IPS DF 4.7 (cell line): ENCODE data around the gene ACSL1.
"Not testable (repeated sequence)": the region's sequence is repeated elsewhere in the genome, so short reads cannot be mapped to it uniquely, and the experiment has no call there.

Experiments
- DNase-seq: peaks from one replicate; pipeline ENCODE4 v3.0.0-alpha.2; 2013; ENCODE audit warnings: low spot score; ENCODE audit errors: extremely low read depth

ACSL1 gene

GRCh38 chr4:184839075-184839399 is 13.3 kb upstream of the ACSL1 start:
- not testable (repeated sequence) for DNase-seq

DNA sequence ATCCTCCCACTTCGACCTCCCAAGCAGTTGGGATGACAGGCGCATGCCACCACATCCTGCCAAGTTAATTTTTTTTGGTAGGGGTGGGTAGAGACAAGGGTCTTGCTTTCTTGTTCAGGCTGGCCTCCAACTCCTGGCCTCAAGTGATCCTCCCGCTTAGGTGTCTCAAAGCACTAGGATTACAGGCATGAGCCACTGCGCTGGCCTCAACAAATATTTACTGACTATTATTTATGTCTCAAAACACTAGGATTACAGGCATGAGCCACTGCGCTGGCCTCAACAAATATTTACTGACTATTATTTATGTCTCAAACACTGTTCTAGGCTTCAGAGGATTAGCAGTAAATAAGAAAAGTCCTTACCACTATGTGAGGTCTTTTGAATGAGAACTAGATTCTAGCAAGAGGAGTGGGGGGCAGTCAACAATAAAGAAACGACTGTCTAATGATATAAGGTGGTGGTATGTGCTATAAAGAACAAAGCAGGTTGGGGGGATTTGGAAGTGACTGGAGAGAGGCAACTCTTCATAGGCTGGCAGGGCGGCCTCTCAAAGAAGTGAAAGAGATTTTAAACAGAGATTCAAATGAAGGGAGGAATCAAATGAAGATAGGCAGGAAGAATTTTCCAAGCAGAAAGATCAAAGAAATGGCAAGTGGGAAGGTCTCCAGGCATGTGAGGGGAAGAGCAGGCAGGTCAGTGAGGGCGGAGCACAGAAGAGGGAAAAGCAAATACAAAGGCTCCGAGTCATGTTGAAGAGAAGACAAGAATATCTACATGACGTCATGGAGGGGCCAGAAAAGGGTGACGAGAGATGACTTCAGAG is 12.7 kb upstream of the ACSL1 start:
- no peak for DNase-seq

DNA sequence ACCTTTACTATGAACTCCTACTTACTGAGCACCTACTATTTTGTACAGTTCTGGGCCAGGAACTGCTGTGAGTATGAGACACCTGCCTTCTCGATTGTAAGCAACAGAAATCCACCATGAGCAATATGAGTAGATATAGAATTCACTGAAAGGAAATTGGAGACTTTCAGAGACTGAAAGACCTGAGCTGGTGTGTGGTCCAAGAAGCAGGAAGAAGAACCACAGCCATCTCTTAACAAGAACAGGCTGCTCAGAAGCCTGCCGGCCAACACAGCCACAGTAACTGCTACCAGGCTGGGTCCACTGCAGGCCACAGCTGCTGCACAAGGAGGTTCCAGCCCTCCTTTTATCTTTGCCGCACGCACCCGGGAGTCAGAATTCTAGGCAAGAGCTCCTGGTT is 10.8 kb upstream of the ACSL1 start:
- DNase-seq: no peak

DNA sequence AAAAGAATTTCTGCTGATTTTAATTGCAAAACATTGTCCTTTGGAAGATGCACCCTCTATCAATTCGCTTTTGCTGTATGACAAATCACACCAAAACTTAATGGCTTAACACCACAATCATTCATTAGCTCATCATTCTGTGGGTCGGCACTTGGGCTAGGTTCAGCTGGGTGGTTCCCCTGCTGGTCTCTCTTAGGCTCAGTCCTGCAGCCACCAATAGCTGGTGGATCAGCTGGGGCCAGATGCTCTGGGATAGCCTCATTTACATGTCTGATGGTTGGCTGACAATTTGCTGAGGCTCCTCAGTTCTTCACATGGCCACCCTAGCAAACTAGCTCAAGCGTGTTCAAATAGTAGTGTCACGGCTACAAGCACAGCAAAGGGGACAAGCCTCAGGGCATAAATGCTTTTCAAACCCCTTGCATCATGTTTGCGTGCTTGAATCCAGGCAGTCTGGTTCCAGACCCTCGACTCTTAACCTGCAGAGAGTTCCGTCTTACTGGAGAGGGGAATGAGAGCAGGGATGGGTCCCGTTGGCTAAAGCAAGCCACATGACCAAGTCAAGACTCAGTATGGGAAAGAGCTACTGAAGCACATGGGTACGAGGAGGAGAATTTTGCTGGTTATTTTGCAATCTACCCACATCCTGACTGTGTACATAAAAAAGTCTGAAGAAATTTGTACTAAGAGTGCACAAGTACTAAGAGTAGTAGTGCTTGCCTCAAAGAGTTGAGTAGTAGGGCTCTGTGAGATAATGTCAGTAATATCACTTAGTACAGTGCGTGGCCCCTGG is 7.5 kb upstream of the ACSL1 start:
- DNase-seq: no peak

GRCh38 chr4:184831153-184831552 is 5.4 kb upstream of the ACSL1 start:
- DNase-seq: no peak

- DNase-seq: no peak
Observed at GRCh38 chr4:184826691-184827270, 1.0 kb upstream of the ACSL1 start.

GRCh38 chr4:184825141-184825895 is 450 bp downstream of the ACSL1 start:
- DNase-seq: no peak

GRCh38 chr4:184824776-184825084 is 1.0 kb downstream of the ACSL1 start:
- no peak for DNase-seq

DNA sequence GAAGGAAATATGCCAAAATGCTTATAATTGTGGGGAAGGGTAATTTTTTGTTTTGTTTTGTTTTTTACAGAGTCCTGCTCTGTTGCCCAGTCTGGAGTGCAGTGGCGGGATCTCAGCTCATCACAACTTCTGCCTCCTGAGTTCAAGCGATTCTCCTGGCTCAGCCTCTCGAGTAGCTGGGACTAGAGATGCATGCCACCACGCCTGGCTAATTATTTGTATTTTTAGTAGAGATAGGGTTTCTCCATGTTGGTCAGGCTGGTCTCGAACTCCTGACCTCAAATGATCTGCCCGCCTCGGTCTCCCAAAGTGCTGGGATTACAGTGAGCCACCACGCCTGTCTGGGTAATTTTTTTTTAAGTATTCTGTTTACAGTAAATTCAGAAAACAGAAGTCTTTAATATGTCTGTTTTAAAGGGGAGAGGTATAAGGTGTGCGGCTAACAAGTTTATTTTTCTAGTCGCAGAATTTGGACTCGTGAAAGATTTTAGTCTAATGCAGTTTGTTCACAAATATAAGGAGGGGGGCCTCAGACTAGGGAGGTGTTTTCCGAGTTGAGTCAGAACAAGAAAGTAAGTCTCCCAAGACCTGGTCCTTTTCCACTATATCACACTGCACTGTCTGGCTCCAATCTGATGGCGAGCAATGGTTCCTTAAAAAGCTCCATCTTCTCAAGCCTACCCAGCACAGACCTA is 1.5 kb downstream of the ACSL1 start:
- no peak for DNase-seq

GRCh38 chr4:184823014-184823413 is 2.8 kb downstream of the ACSL1 start:
- no peak for DNase-seq

GRCh38 chr4:184822356-184822755 is 3.4 kb downstream of the ACSL1 start:
- no peak for DNase-seq

DNA sequence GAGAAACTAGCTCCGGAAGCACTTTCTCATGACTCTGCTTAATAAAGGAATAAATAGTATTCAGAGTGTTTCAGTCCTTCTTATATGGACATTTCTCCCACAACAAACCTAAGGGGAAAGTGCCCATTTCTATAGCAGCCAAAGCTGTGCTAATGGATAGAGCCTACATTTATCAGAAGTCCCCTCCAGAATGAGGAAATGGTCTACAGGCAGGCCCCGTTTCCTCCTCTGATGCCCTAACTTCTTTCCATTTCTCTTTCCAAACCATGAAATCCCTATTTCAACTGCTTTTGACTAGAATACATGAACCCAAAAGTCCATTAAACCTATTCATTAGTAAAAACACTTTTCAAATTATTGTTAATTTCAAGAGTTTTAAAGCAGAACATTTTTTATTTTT is 4.5 kb downstream of the ACSL1 start:
- DNase-seq: no peak

DNA sequence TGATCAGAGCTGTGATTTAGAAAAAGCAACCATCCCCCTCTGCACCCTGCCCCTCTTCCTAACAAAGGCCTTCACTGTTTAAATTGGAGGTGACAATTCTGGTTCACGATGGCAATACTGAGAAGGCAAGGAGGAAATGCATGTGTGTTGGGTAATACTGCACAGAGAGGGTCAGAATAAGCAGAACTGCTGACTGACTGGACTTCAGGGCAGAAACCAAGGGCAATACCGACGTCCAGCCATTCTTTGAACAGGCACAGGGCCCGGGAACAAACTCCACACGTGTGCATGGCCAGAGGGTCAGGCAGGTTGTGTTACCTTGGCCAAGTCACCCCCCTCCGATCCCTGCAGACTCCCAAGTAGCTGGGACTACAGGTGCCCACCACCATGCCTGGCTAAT is 6.0 kb downstream of the ACSL1 start:
- DNase-seq: no peak

DNA sequence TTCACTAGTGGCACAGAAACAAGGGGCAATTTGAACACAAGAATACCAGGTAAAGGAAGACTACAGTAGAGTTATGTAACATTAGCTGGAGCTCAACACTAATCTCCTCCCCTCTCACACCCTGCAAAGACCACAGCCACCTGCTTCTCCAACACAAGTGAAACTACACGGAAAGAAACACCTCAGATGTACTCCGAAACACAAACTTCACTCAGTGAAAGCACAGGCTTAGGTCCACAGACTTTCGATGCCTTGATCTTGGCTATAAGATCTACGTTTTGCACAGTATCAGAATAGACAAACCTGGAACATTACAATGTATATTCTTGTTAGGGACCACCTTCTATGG is 7.6 kb downstream of the ACSL1 start:
- no peak for DNase-seq

DNA sequence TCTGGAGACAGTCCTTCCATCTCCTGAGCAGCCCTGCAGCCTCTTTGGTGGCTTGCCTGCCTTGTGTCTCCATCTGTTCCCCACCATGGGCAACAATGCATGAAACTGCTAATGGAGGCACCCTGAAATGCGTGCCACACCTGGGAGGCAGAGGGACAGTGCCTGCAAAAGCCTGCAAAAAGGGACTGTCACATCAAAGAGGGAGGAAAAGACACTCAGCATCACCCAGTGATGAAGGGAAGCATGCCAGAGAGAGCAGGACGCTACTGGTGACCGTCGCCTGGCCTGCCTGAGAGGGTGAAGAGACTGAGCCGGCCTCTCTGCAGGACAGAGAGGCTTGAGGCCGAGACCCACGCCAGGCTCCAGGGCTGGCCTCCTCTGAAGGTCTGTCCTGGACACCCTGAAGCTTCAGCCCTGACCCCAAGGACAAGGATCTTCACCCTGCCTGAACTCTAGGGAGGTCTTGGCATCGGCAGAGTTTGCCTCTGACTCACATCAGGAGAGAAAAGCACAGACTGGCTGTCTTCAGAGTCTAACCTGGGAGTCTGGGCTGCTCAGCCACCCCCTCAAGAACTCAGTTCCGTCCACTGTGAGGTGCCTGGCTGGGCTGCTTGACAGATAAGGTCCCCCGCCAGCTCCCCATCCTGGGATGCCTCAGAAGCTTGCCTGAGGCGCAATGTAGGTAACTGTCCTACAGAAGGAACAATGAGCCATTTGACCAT is 8.1 kb downstream of the ACSL1 start:
- DNase-seq: no peak

- no peak for DNase-seq
Observed at GRCh38 chr4:184816962-184817361, 8.8 kb downstream of the ACSL1 start.

DNA sequence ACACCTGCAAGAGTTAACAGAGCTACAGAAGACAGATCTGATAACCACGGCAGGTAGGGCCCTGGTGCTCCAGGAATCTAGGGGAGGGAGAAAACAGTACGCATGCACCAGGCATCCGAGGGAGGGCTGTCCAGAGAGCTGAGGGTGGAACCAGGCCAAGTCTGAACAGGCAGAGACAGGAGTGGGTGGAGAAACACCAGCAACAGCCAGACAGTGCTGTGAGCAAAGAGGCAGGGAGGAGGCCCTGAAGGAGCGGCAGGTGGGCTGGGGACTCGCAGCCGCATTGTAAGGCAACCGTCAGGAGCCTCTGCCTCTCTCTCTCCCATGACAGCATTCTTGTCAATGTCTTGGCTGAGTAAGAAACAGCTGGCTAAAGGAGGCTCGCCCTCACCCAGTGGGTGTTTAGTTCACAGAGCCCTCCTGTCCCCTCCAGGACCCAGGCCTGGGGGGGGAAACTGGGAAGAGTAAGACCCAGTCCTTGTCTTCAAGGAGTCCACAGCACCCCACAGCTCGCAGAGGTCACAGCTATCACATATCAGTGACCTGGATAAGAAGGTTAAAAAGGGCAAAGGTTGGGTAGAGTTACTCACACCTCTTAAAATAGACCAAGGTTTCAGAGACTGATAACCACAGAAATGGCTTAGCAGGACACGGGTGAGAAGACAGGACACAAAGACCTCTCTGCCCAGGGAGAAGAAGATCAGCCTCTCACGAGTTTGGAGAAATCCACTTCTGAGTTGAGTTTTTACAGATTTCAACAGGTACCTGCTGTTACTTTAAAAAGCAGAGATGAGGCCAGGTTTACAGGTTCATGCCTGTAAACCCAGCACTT is 10.5 kb downstream of the ACSL1 start:
- DNase-seq: no peak

GRCh38 chr4:184814686-184815045 is 11.1 kb downstream of the ACSL1 start:
- DNase-seq: no peak

GRCh38 chr4:184812651-184813181 is 13.1 kb downstream of the ACSL1 start:
- no peak for DNase-seq

DNA sequence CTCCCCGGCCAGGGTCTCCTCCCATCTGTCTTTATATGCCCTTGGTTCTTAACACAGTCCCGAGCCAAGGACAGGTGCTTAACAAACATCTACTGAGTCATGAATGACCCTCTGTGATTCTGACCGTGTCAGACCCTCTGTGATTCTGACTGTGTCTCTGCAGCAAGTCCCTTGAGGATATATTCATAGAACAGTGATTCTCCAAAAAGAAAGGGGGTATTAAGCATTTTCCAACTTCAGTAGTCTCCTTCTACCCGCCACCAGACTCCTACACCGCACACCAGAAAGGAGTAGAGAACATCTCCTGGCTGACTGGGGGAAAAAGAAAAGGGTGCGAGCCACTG is 13.6 kb downstream of the ACSL1 start:
- DNase-seq: no peak
